ENCODE measurements around the gene VAMP2. TPM values are rescaled to one million over a fixed set of nuclear protein-coding genes. Genes with fewer than 3 reads are reported as not detected.

VAMP2 gene
- total RNA-seq, 1 donor from 2014 or later: 2.1 TPM

GRCh38 chr17:8120520-8121406 lies 42.0 kb downstream of the VAMP2 start:
- H3K27me3 ChIP-seq (ENCODE audit: control insufficient read depth, insufficient read depth, low read length): peaks cover 4% of the 10 kb centered on the region
- peak overlapping the region; percentile 45 for H3K4me3 ChIP-seq (ENCODE audit: low read depth, low read length)
- TF ChIP-seq, protein P1, sequence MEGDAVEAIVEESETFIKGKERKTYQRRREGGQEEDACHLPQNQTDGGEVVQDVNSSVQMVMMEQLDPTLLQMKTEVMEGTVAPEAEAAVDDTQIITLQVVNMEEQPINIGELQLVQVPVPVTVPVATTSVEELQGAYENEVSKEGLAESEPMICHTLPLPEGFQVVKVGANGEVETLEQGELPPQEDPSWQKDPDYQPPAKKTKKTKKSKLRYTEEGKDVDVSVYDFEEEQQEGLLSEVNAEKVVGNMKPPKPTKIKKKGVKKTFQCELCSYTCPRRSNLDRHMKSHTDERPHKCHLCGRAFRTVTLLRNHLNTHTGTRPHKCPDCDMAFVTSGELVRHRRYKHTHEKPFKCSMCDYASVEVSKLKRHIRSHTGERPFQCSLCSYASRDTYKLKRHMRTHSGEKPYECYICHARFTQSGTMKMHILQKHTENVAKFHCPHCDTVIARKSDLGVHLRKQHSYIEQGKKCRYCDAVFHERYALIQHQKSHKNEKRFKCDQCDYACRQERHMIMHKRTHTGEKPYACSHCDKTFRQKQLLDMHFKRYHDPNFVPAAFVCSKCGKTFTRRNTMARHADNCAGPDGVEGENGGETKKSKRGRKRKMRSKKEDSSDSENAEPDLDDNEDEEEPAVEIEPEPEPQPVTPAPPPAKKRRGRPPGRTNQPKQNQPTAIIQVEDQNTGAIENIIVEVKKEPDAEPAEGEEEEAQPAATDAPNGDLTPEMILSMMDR (IDR thresholded peaks at IDR 0.05; ENCODE audit: insufficient read depth, low read length, severe bottlenecking): peak; percentile 56
- FAIRE-seq: no peak
- DNase-seq (ENCODE audit: low read depth): peak; percentile 79
- H3K36me3 ChIP-seq (ENCODE audit: control insufficient read depth, insufficient read depth, low read length): no peaks in the 10 kb centered on the region

- Histone ChIP-seq H3K36me3 (ENCODE audit: control insufficient read depth, insufficient read depth, low read length) (no peaks in the 10 kb centered on the region), H3K27me3 (ENCODE audit: control insufficient read depth, insufficient read depth, low read length) (peaks cover 2% of the 10 kb centered on the region), H3K4me3 (ENCODE audit: low read depth, low read length) (peak overlapping the region; percentile 45)
- DNase-seq (ENCODE audit: low read depth): peak; percentile 91
- no peak for FAIRE-seq
- TF ChIP-seq, protein P1 (IDR thresholded peaks at IDR 0.05; ENCODE audit: insufficient read depth, low read length, severe bottlenecking): no peak
Measured at GRCh38 chr17:8119581-8120519, 42.9 kb downstream of the VAMP2 start.

GRCh38 chr17:8118769-8119580 lies 43.8 kb downstream of the VAMP2 start:
- FAIRE-seq (no peak), DNase-seq (ENCODE audit: low read depth) (peak; percentile 61)
- peak overlapping the region; percentile 43 for H3K4me3 ChIP-seq (ENCODE audit: low read depth, low read length)
- H3K36me3 ChIP-seq (ENCODE audit: control insufficient read depth, insufficient read depth, low read length): no peaks in the 10 kb centered on the region
- H3K27me3 ChIP-seq (ENCODE audit: control insufficient read depth, insufficient read depth, low read length): peaks cover 4% of the 10 kb centered on the region
- TF ChIP-seq, protein P1 (IDR thresholded peaks at IDR 0.05; ENCODE audit: insufficient read depth, low read length, severe bottlenecking): peak; percentile 90

DNA sequence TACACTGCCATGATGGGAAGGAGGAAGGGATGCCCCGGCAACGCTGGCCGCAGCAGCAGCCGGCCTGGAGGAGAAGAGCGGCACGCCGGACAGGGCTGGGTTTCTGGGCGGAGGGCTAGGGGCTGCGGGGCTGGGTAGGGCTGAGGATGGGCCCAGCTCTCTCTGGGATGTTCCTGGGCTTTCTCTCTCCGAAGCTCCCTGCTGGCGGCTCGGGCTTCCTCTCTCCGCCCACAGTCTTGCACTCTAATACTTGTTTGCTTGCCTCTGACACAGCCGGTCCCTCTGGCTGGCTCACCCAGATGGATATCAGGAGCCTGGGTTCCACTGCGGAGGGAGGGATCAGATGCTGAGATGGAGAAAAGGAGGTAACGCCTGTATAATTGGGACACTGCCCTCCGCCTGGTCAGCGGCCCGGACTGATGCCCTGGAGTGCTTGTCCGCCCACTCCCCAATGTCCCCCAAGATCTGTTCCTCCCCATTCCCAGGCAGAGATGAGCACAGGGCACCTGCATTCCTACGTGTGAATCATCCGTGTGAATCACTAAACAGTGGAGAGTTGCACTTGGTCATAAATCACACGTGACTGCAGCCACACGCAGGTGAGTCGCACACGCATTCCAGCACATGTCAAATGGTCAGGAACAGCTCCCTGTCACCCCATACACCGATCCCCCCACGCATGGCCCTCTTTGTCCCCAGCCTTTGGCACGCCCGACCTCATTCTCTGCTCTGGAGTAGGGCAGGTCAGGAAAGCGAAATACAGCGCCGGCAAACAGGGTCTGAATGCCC lies 44.6 kb downstream of the VAMP2 start, which contains the start of gene ALOXE3:
Gene ALOXE3 (minus strand): TSS at position 535 of the 789 bp plus-strand sequence. CDS start 524 bp downstream, at position 11.
- peak; percentile 98 for FAIRE-seq
- TF ChIP-seq, protein P1 (IDR thresholded peaks at IDR 0.05; ENCODE audit: insufficient read depth, low read length, severe bottlenecking): no peak
- DNase-seq (ENCODE audit: low read depth): peak; percentile 97
- peak within 1 kb of the TSS; percentile 43 for H3K4me3 ChIP-seq (ENCODE audit: low read depth, low read length)
- H3K27me3 ChIP-seq (ENCODE audit: control insufficient read depth, insufficient read depth, low read length): peaks cover 4% of the 10 kb centered on the region
- H3K36me3 ChIP-seq (ENCODE audit: control insufficient read depth, insufficient read depth, low read length): no peaks in the 10 kb centered on the region

Data from bronchial epithelial cell (primary cell).